Naive thymus-derived CD4-positive, alpha-beta T cell (primary cell): ENCODE results near the gene HCN2. TPM values are rescaled to one million over a fixed set of nuclear protein-coding genes. Genes with fewer than 3 reads are reported as not detected.

Experiments used
- ATAC-seq: fragments of 150-1000 bp; cut with Tn5 transposase; 2 replicates; pipeline ENCODE4 v1.10.0; 2021; ENCODE audit warnings: mild to moderate bottlenecking, moderate library complexity
- CTCF ChIA-PET: fragments of 350-600 bp; sonication (Branson Sonifier 250); formaldehyde crosslinking; loops from one replicate; lab custom pipeline; 2021; ENCODE audit warnings: antibody characterized with exemption; lab: Charles Lee
- POLR2A ChIA-PET: fragments of 350-600 bp; sonication (Branson Sonifier 250); formaldehyde crosslinking; loops from one replicate; lab custom pipeline; 2021; ENCODE audit warnings: antibody characterized with exemption, inconsistent platforms; lab: Charles Lee
- DNase-seq, 9 donors: peaks; one replicate each; pipeline versions ENCODE4 v3.0.0 to v3.0.0-alpha.2; 2020 to 2022; ENCODE audit warnings: mixed read lengths in 1 of 9
- H3K27ac ChIP-seq: one replicate; pipeline ENCODE4 v1.7.0; 2013; ENCODE audit warnings: mild to moderate bottlenecking, low read depth, low read length, moderate library complexity
- H3K27me3 ChIP-seq, 2 donors: one replicate each; pipeline ENCODE4 v1.7.0; 2013; ENCODE audit warnings: low read length in 2 of 2, mild to moderate bottlenecking in 2 of 2, moderate library complexity in 2 of 2; ENCODE audit not compliant: control insufficient read depth in 2 of 2, insufficient read depth in 2 of 2
- H3K36me3 ChIP-seq, 3 experiments: 1 replicate in 2 of 3; 2 replicates in 1 of 3; pipeline ENCODE4 v1.7.0; 2013; ENCODE audit warnings: low read length in 3 of 3, mild to moderate bottlenecking in 3 of 3, moderate library complexity in 1 of 3; ENCODE audit not compliant: insufficient read depth in 3 of 3, control insufficient read depth in 2 of 3
- H3K4me1 ChIP-seq, 2 donors: one replicate each; pipeline ENCODE4 v1.7.0; 2013; ENCODE audit warnings: low read length in 2 of 2, mild to moderate bottlenecking in 2 of 2, moderate library complexity in 1 of 2; ENCODE audit not compliant: control insufficient read depth in 2 of 2, insufficient read depth in 2 of 2
- H3K4me3 ChIP-seq: 2 replicates; pipeline ENCODE4 v1.7.0; 2013; ENCODE audit warnings: mild to moderate bottlenecking, low read length
- H3K9me3 ChIP-seq, 3 experiments: 1 replicate in 2 of 3; 2 replicates in 1 of 3; pipeline ENCODE4 v1.7.0; 2013; ENCODE audit warnings: low read length in 3 of 3; ENCODE audit not compliant: control insufficient read depth in 2 of 3
- H3K27ac Mint-ChIP-seq, 9 donors: one replicate each; pipeline ENCODE4 v1.8.0; 2020 to 2022; ENCODE audit warnings: mixed read lengths in 9 of 9, mild to moderate bottlenecking in 8 of 9, moderate library complexity in 5 of 9, inconsistent platforms in 2 of 9
- H3K27me3 Mint-ChIP-seq, 5 donors: one replicate each; pipeline ENCODE4 v1.8.0; 2021 to 2022; ENCODE audit warnings: mixed read lengths in 5 of 5, mild to moderate bottlenecking in 1 of 5
- H3K36me3 Mint-ChIP-seq, 5 donors: one replicate each; pipeline ENCODE4 v1.8.0; 2020 to 2022; ENCODE audit warnings: mixed read lengths in 5 of 5, mild to moderate bottlenecking in 3 of 5, inconsistent platforms in 1 of 5
- H3K4me1 Mint-ChIP-seq, 7 donors: one replicate each; pipeline ENCODE4 v1.8.0; 2020 to 2022; ENCODE audit warnings: mixed read lengths in 7 of 7, mild to moderate bottlenecking in 3 of 7, inconsistent platforms in 1 of 7
- H3K4me3 Mint-ChIP-seq, 10 donors: one replicate each; pipeline ENCODE4 v1.8.0; 2020 to 2022; ENCODE audit warnings: mild to moderate bottlenecking in 10 of 10, mixed read lengths in 10 of 10, moderate library complexity in 6 of 10, inconsistent platforms in 2 of 10
- H3K9me3 Mint-ChIP-seq, 11 donors: one replicate each; pipeline ENCODE4 v1.8.0; 2020 to 2022; ENCODE audit warnings: mixed read lengths in 11 of 11, mild to moderate bottlenecking in 4 of 11, inconsistent platforms in 1 of 11, moderate library complexity in 1 of 11
- intact Hi-C, 2 donors: fragments of 100-400 bp; cut with micrococcal nuclease; formaldehyde crosslinking; loops; one replicate each; pipeline ENCODE4 v1.15.1; 2023
- polyA plus RNA-seq, 2 donors: library from polyadenylated mRNA; unstranded; fragments of 300-500 nt; fragmentation: Illumina TruSeq; gene quantifications; one replicate each; pipeline ENCODE4 v1.2.3, GENCODE V29; 2021
- total RNA-seq, 6 experiments: library from RNA in 5 of 6; stranded (reverse) in 5 of 6; gene quantifications; 1 replicate in 5 of 6; 2 replicates in 1 of 6; pipeline ENCODE4 v1.2.3 and lab custom pipeline; 2021 to 2026

HCN2 gene
- total and polyA plus RNA-seq, 7 experiments from 2014 or later = 0.93 to 2.6 (median 2.2) TPM; not detected in 2

DNA sequence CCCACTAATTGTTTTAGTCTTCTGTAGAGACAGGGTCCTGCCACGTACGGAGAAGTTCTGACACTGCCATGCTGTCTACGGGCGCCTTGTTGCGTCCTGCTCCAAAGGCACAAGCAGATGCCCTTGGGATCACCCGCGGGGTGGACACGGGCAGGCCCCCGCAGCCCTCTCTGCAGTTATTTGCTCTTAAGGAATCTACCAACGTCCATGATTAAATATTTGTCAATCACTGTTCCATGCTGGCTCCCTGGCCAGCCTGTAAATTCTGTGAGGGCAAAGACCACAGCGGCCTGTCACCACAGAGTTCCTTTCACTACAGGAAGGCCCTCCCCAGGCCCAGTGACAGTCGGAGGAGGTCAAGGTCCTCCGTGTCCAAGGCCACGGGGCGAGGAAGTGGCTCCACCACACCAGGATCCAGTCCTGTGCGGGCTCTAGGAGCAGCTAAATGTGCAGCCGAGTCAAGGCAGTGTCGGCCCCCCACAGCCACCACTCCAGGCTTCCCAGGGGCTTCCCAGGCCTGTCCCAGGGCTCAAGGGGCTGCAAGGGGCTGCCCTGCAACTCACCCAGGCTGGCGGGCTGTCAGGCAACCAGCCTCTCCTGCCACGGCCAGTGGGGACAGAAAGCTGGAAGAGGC is 71.2 kb downstream of the HCN2 start:
- H3K36me3 Mint-ChIP-seq = peaks cover 0 to 5% (median 0%) of the 10 kb centered on the region in 5 donors
- ChIA-PET CTCF (interaction anchor here (0.5 to 1.2 kb wide), 3 partner anchors 26 to 245 kb away, joined by 3 to 5 read pairs (median 4); no protein-coding TSS in a partner anchor), POLR2A (interaction anchor here (0.6 to 2.0 kb wide), 16 partner anchors 11 to 614 kb away, joined by 3 to 18 read pairs (median 3); partner anchors contain the start of genes FAM174C, POLRMT, PTBP1 and TPGS1)
- H3K9me3 ChIP-seq = no peaks in the 10 kb centered on the region
- no peak for DNase-seq
- peaks cover 0 to 50% (median 0%) of the 10 kb centered on the region in 3 experiments for H3K36me3 ChIP-seq
- ATAC-seq = no peak
- H3K9me3 Mint-ChIP-seq = peaks cover 0 to 3% (median 0%) of the 10 kb centered on the region in 11 donors
- peaks cover 39 to 52% of the 10 kb centered on the region in 2 donors for H3K4me1 ChIP-seq
- peak overlapping the region; percentile 95 to 99 (median 98) for H3K4me3 Mint-ChIP-seq
- intact Hi-C loops = loop anchor here (1.0 to 10.0 kb wide), 11 partner anchors 22 to 744 kb away; partner anchors contain the start of genes FGF22 (in 2 of the 2), POLRMT (in 2 of the 2), ATP5F1D (in 1 of the 2) and BSG (in 1 of the 2)
- peaks cover 24 to 60% (median 36%) of the 10 kb centered on the region in 7 donors for H3K4me1 Mint-ChIP-seq
- no peaks in the 10 kb centered on the region for H3K27me3 Mint-ChIP-seq
- no peaks in the 10 kb centered on the region for H3K27me3 ChIP-seq
- H3K27ac Mint-ChIP-seq = peak overlapping the region; percentile 93 to 98 (median 97)
- H3K27ac ChIP-seq = peak overlapping the region; percentile 96
- peak overlapping the region; percentile 92 for H3K4me3 ChIP-seq

DNA sequence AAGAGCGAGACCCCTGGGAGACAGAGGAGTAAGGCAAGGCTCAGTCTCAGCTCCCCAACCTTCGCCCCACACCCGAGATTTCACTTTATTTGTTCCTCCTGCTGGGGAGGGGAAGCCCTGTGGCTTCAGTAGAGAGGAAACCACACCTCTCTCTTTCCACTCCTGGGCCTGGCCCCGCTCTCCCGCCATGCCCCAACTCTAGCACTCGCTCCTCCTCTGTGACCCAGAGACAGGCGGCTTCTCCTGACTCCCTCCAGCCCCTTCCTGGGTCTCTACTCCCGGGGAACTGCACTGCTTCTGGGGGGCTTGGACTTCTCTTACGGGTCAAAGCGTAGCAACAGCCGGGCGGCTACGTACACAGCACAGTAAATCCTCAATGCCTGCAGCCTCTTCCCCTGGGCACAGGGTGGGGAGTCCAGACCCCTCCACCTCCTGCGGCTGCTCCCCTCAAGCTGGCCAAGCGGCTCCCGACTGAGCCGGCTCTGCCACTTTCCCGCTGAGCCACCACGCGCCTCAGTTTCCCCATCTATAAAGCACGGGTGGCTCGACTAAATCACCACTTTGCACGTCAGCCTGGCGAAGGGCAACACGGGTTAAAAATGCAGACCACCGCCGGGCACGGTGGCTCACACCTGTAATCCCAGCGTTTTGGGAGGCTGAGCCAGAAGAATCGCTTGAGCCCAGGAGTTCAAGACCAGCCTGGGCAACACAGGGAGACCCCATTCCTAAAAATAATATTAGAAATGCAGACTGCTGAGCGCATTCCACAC is 71.9 kb downstream of the HCN2 start:
- peak overlapping the region; percentile 93 to 98 (median 97) for H3K27ac Mint-ChIP-seq
- H3K4me3 Mint-ChIP-seq = peak overlapping the region; percentile 95 to 99 (median 98)
- ATAC-seq (peak; percentile 46), DNase-seq (peak in 8 of 9 donors; percentile 65 to 79 (median 70))
- peak overlapping the region; percentile 92 for H3K4me3 ChIP-seq
- no peaks in the 10 kb centered on the region for H3K27me3 ChIP-seq
- POLR2A ChIA-PET = interaction anchor here (0.6 to 2.0 kb wide), 9 partner anchors 12 to 613 kb away, joined by 3 to 18 read pairs (median 3); partner anchors contain the start of genes FAM174C, POLRMT and TPGS1
- peaks cover 0 to 43% (median 0%) of the 10 kb centered on the region in 3 experiments for H3K36me3 ChIP-seq
- peaks cover 0 to 3% (median 0%) of the 10 kb centered on the region in 11 donors for H3K9me3 Mint-ChIP-seq
- CTCF ChIA-PET = interaction anchor here (0.9 kb wide), 1 partner anchor 244 kb away, joined by 5 read pairs; no protein-coding TSS in a partner anchor
- H3K36me3 Mint-ChIP-seq = peaks cover 0 to 5% (median 0%) of the 10 kb centered on the region in 5 donors
- H3K9me3 ChIP-seq = no peaks in the 10 kb centered on the region
- H3K4me1 ChIP-seq = peaks cover 38 to 45% of the 10 kb centered on the region in 2 donors
- H3K27ac ChIP-seq = peak overlapping the region; percentile 96
- H3K4me1 Mint-ChIP-seq = peaks cover 22 to 53% (median 32%) of the 10 kb centered on the region in 7 donors
- H3K27me3 Mint-ChIP-seq = no peaks in the 10 kb centered on the region
- intact Hi-C loops = loop anchor here (1.0 to 10.0 kb wide), 11 partner anchors 22 to 743 kb away; partner anchors contain the start of genes FGF22 (in 2 of the 2), POLRMT (in 2 of the 2), ATP5F1D (in 1 of the 2) and BSG (in 1 of the 2)

DNA sequence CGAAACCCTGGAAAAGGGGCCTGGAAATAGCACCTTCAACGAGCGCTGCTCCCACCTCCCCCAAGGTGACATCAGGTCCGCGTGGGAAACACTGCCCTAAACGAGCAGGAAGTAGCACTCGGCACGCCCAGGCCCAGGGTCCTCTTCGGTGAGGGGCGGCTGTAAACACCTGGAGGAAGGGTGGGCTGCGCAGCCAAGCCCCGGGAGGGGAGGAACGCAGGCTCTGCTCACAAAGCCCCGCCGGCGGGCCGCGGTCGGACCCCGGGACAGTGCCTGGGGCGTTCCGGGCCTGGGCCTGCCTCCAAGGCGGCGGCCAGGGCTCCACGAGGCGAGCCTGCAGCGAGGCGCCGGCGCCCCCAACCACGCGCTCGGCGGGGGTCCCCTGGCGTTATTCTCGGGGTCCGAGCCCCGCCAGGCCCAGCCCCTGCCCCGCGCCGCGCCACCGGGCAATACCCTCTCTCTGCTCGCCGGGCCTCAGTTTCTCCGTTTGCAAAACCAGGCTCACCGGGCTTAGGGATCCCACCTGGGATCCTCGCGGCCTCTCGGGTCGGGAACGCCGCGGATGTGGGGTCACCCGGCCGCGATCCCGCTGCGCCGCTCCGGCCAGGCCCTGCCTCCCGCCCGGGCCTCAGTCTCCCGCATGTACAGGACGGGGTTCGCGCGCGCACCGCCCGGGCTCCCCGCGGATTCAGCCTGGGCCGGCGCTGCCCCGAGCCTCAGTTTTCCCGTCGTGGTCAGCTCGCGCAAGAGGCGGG is 72.7 kb downstream of the HCN2 start:
- Mint-ChIP-seq H3K27ac (peak overlapping the region; percentile 93 to 98 (median 97)), H3K36me3 (peaks cover 0 to 5% (median 0%) of the 10 kb centered on the region in 5 donors), H3K9me3 (peaks cover 0 to 3% (median 0%) of the 10 kb centered on the region in 11 donors), H3K4me3 (peak overlapping the region; percentile 95 to 99 (median 98)), H3K4me1 (peaks cover 21 to 45% (median 32%) of the 10 kb centered on the region in 7 donors), H3K27me3 (no peaks in the 10 kb centered on the region)
- Histone ChIP-seq H3K4me1 (peaks cover 34 to 37% of the 10 kb centered on the region in 2 donors), H3K9me3 (no peaks in the 10 kb centered on the region), H3K27ac (peak overlapping the region; percentile 96), H3K36me3 (peaks cover 0 to 35% (median 0%) of the 10 kb centered on the region in 3 experiments), H3K4me3 (peak overlapping the region; percentile 92), H3K27me3 (no peaks in the 10 kb centered on the region)
- intact Hi-C loops = loop anchor here (5.0 to 10.0 kb wide), 5 partner anchors 90 to 742 kb away; partner anchors contain the start of genes ATP5F1D (in 1 of the 2), BSG (in 1 of the 2), DAZAP1 (in 1 of the 2) and GAMT (in 1 of the 2)
- POLR2A ChIA-PET = interaction anchor here (0.6 to 1.8 kb wide), 9 partner anchors 16 to 607 kb away, joined by 3 to 11 read pairs (median 5); partner anchors contain the start of genes CDC34, CIRBP and POLRMT
- ATAC-seq (peak; percentile 17), DNase-seq (peak in 8 of 9 donors; percentile 65 to 73 (median 70))
- CTCF ChIA-PET = interaction anchor here (0.8 to 1.2 kb wide), 2 partner anchors 72 to 201 kb away, joined by 4 to 7 read pairs; no protein-coding TSS in a partner anchor

DNA sequence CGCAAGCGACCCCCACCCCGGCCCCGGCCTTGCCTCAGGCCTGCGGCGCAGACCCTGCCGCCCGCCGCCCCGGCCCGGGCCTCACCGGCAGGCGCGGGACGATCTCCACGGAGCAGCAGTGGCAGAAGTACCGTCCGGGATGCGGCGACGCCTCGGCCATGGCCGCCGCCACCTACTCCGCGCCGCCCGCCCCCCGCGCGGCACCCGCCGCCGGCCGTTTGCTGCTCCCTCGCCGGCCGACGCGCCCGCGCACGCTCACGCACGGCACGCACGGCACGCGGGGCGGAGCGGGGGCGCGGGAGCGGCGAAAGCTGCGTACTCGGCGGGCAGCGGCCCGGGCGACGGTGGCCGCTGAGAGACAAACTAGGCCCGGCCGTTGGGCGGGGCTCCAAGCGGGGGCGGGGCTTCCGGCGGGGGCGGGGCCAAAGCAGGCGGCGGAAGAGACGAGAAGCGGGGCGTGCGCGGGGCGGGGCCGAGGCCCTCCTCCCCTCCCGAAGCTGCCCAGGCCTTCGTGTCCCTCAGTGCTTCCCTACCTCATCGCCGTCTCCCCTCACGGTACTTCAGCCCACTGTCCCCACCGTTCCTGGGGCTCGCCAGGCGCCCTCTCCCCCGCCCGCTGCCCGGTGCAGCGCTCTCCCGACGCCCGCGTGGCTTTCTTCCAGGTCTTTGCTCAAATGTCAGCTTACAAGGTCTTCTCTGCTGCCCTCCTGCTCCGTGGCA is 73.4 kb downstream of the HCN2 start, which contains the start of gene RNF126:
RNF126 (minus strand) TSS at position 253 of the 720 bp plus-strand sequence; CDS start at position 160, 93 bp downstream.
- ChIA-PET POLR2A (interaction anchor here (0.6 to 1.8 kb wide), 9 partner anchors 16 to 606 kb away, joined by 3 to 11 read pairs (median 5); partner anchors contain the start of genes CDC34, CIRBP and POLRMT), CTCF (interaction anchor here (0.8 to 1.3 kb wide), 3 partner anchors 71 to 200 kb away, joined by 3 to 7 read pairs (median 4); no protein-coding TSS in a partner anchor)
- no peaks in the 10 kb centered on the region for H3K27me3 ChIP-seq
- H3K9me3 ChIP-seq = no peaks in the 10 kb centered on the region
- peak within 1 kb of the TSS; percentile 92 for H3K4me3 ChIP-seq
- intact Hi-C loops = loop anchor here (1.0 to 10.0 kb wide), 9 partner anchors 17 to 742 kb away; partner anchors contain the start of genes BSG (in 2 of the 2), PTBP1 (in 2 of the 2), ATP5F1D (in 1 of the 2) and CDC34 (in 1 of the 2)
- DNase-seq = peak; percentile 83 to 92 (median 88)
- peaks cover 0 to 5% (median 0%) of the 10 kb centered on the region in 5 donors for H3K36me3 Mint-ChIP-seq
- peak within 1 kb of the TSS; percentile 96 for H3K27ac ChIP-seq
- peak; percentile 78 for ATAC-seq
- H3K4me1 ChIP-seq = peaks cover 27 to 30% of the 10 kb centered on the region in 2 donors
- H3K9me3 Mint-ChIP-seq = peaks cover 0 to 3% (median 0%) of the 10 kb centered on the region in 11 donors
- H3K27me3 Mint-ChIP-seq = peaks cover 0 to 2% (median 0%) of the 10 kb centered on the region in 5 donors
- peaks cover 20 to 40% (median 32%) of the 10 kb centered on the region in 7 donors for H3K4me1 Mint-ChIP-seq
- H3K4me3 Mint-ChIP-seq = peak within 1 kb of the TSS; percentile 95 to 99 (median 98)
- peaks cover 0 to 28% (median 0%) of the 10 kb centered on the region in 3 experiments for H3K36me3 ChIP-seq
- H3K27ac Mint-ChIP-seq = peak within 1 kb of the TSS; percentile 93 to 98 (median 97)
